GM23338 (cell line): ENCODE results near the gene SLC1A3. TPM values are rescaled to one million over a fixed set of nuclear protein-coding genes. Genes with fewer than 3 reads are reported as not detected.

Experiments used
- ATAC-seq: fragments of 200-7000 bp; cut with Tn5 transposase; 3 replicates; pipeline ENCODE4 v1.9.1; 2020
- DNase-seq: peaks from one replicate; pipeline ENCODE4 v3.0.0-alpha.2; 2015; ENCODE audit warnings: low spot score
- H2AFZ ChIP-seq: fragments of 200-600 bp; sonication (generic); 2 replicates; pipeline ENCODE4 v1.8.0; 2016; ENCODE audit warnings: antibody characterized with exemption, mild to moderate bottlenecking, moderate library complexity
- H3F3A ChIP-seq: fragments of 200-600 bp; sonication (generic); replicated peaks from 2 replicates; pipeline ENCODE4 v1.8.0; 2017; ENCODE audit warnings: antibody characterized with exemption, mixed run types, low read depth
- H3K27ac ChIP-seq: fragments of 200-600 bp; sonication (generic); 2 replicates; pipeline ENCODE4 v1.6.1; 2016; ENCODE audit warnings: low read depth
- H3K27me3 ChIP-seq: fragments of 200-600 bp; sonication (generic); 2 replicates; pipeline ENCODE4 v1.8.0; 2016; ENCODE audit warnings: mild to moderate bottlenecking, mixed run types, moderate library complexity; ENCODE audit not compliant: insufficient read depth
- H3K36me3 ChIP-seq: fragments of 200-600 bp; sonication (generic); 2 replicates; pipeline ENCODE4 v1.8.0; 2016; ENCODE audit warnings: mild to moderate bottlenecking; ENCODE audit not compliant: insufficient read depth
- H3K4me1 ChIP-seq: fragments of 200-600 bp; sonication (generic); 2 replicates; pipeline ENCODE4 v1.8.0; 2016; ENCODE audit warnings: mild to moderate bottlenecking, moderate library complexity; ENCODE audit not compliant: insufficient read depth
- H3K4me2 ChIP-seq: fragments of 200-600 bp; sonication (generic); 2 replicates; pipeline ENCODE4 v1.7.1; 2017; ENCODE audit warnings: mixed run types
- H3K4me3 ChIP-seq: fragments of 200-600 bp; sonication (generic); 2 replicates; pipeline ENCODE4 v1.6.1; 2016; ENCODE audit warnings: mixed run types
- H3K79me2 ChIP-seq: fragments of 200-600 bp; sonication (generic); replicated peaks from 2 replicates; pipeline ENCODE4 v1.8.0; 2017; ENCODE audit warnings: mild to moderate bottlenecking; ENCODE audit not compliant: insufficient read depth
- H3K9me2 ChIP-seq: fragments of 200-600 bp; sonication (generic); 2 replicates; pipeline ENCODE4 v1.8.0; 2017; ENCODE audit not compliant: insufficient read depth
- H4K20me1 ChIP-seq: fragments of 200-600 bp; sonication (generic); replicated peaks from 2 replicates; pipeline ENCODE4 v1.8.0; 2017; ENCODE audit warnings: mild to moderate bottlenecking; ENCODE audit not compliant: insufficient read depth
- H3K27ac Mint-ChIP-seq: 2 replicates; pipeline ENCODE4 v1.8.0; 2020; ENCODE audit warnings: inconsistent platforms, mild to moderate bottlenecking, moderate library complexity, mixed read lengths
- H3K27me3 Mint-ChIP-seq: 3 replicates; pipeline ENCODE4 v1.8.0; 2022; ENCODE audit warnings: low read depth, mild to moderate bottlenecking, moderate library complexity, mixed read lengths, inconsistent platforms; ENCODE audit not compliant: insufficient read depth, poor library complexity
- H3K36me3 Mint-ChIP-seq: 3 replicates; pipeline ENCODE4 v1.8.0; 2021; ENCODE audit warnings: low read depth, mild to moderate bottlenecking, inconsistent platforms, moderate library complexity, mixed read lengths
- H3K4me1 Mint-ChIP-seq: 3 replicates; pipeline ENCODE4 v1.8.0; 2020; ENCODE audit warnings: mild to moderate bottlenecking, inconsistent platforms, mixed read lengths
- H3K4me3 Mint-ChIP-seq: 3 replicates; pipeline ENCODE4 v1.8.0; 2021; ENCODE audit warnings: moderate library complexity, mild to moderate bottlenecking, inconsistent platforms, mixed read lengths
- H3K9me3 Mint-ChIP-seq: 3 replicates; pipeline ENCODE4 v1.8.0; 2020; ENCODE audit warnings: moderate library complexity, mild to moderate bottlenecking, inconsistent platforms, mixed read lengths
- CREB1 ChIP-seq: fragments of 250-450 bp; sonication (Bioruptor Pico); IDR thresholded peaks from 2 replicates; pipeline ENCODE4 v1.5.0; 2020; ENCODE audit warnings: low read depth, mild to moderate bottlenecking, moderate library complexity
- CTCF ChIP-seq, 2 experiments: fragments of 200-600 bp in 1 of 2; sonication (generic) in 1 of 2; conservative IDR thresholded peaks; 2 replicates each; pipeline versions ENCODE4 v1.5.1 to v1.6.1; 2016 to 2017; ENCODE audit warnings: antibody characterized with exemption in 2 of 2, low read depth in 2 of 2, mild to moderate bottlenecking in 2 of 2, moderate library complexity in 1 of 2
- ETS1 ChIP-seq: IDR thresholded peaks from 2 replicates; pipeline ENCODE4 v1.6.1; 2016; ENCODE audit warnings: antibody characterized with exemption
- EZH2 ChIP-seq: fragments of 200-600 bp; sonication (generic); IDR thresholded peaks from one replicate; pipeline ENCODE4 v1.8.0; 2017; ENCODE audit warnings: antibody characterized with exemption, mild to moderate bottlenecking, low read depth; ENCODE audit not compliant: unreplicated experiment
- EZH2phosphoT487 ChIP-seq: fragments of 200-600 bp; sonication (generic); IDR thresholded peaks from one replicate; pipeline ENCODE4 v1.8.1; 2018; ENCODE audit warnings: antibody characterized with exemption; ENCODE audit not compliant: unreplicated experiment
- JUNB ChIP-seq: IDR thresholded peaks from one replicate; pipeline ENCODE4 v1.6.1; 2016; ENCODE audit warnings: antibody characterized with exemption; ENCODE audit not compliant: unreplicated experiment
- NANOG ChIP-seq: IDR thresholded peaks from 2 replicates; pipeline ENCODE4 v1.6.1; 2016; ENCODE audit warnings: antibody characterized with exemption, borderline replicate concordance
- POLR2AphosphoS5 ChIP-seq: IDR thresholded peaks from 2 replicates; pipeline ENCODE4 v1.6.1; 2016; ENCODE audit warnings: antibody characterized with exemption, low read depth
- STAT1 ChIP-seq: IDR thresholded peaks from one replicate; pipeline ENCODE4 v1.6.1; 2016; ENCODE audit warnings: antibody characterized with exemption; ENCODE audit not compliant: unreplicated experiment
- ZNF114 ChIP-seq: fragments of 250-450 bp; sonication (Bioruptor Pico); IDR thresholded peaks from 2 replicates; pipeline ENCODE4 v1.5.0; 2020; ENCODE audit warnings: mild to moderate bottlenecking, moderate library complexity
- ZNF331 ChIP-seq: fragments of 250-450 bp; sonication (Bioruptor Pico); IDR thresholded peaks from 2 replicates; pipeline ENCODE4 v1.5.0; 2020; ENCODE audit warnings: low read depth, mild to moderate bottlenecking, moderate library complexity
- polyA plus RNA-seq: library from polyadenylated mRNA; unstranded; fragments of >200 nt; fragmentation: Nextera tagmentation; extraction: Ambion mirVana; gene quantifications from 2 replicates; pipeline ENCODE4 v1.2.1, GENCODE V29; 2016
- total RNA-seq: library from RNA; depleted of rRNA; stranded (reverse); fragments of >200 nt; shearing (Covaris generic); gene quantifications from 2 replicates; pipeline ENCODE4 v1.2.3, GENCODE V29; 2014
- TF ChIP-seq, protein P1 (sequence below): fragments of 250-450 bp; sonication (Bioruptor Pico); IDR thresholded peaks from 2 replicates; pipeline ENCODE4 v1.5.0; 2020; ENCODE audit warnings: mild to moderate bottlenecking, moderate library complexity
- TF ChIP-seq, protein P2 (sequence below): IDR thresholded peaks from one replicate; pipeline ENCODE4 v1.6.1; 2018; ENCODE audit warnings: antibody characterized with exemption; ENCODE audit not compliant: unreplicated experiment

SLC1A3 gene
- total and polyA plus RNA-seq, 2 experiments from 2014 or later: 29.0 to 40.7 TPM

DNA sequence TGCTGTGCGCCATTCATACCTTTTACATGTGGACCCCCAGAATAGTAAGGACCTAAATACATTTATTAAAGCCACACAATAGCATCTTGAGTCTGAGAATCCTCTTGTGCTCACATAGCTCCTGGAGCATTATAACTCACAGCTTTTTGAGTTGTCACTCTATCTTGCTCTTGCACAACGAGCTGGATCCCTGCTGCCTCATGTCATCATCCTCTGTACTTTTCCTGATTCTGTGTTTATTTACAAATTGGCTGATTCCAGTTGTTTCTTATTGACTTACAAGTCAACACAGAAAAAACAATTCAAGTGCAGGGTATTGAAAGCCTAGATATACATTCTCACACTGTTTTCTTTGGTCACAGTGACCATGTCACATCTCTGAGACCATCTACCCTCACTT, 112.9 kb downstream of the SLC1A3 start:
- Histone ChIP-seq H3K4me1 (no peaks in the 10 kb centered on the region), H3K36me3 (no peaks in the 10 kb centered on the region), H3K4me3 (no peak overlapping the region), H3K4me2 (no peak overlapping the region), H3K27me3 (no peaks in the 10 kb centered on the region), H4K20me1 (no peaks in the 10 kb centered on the region), H2AFZ (no peak overlapping the region; the same call in 1 of the 2 replicates), H3K79me2 (no peaks in the 10 kb centered on the region), H3K9me2 (no peaks in the 10 kb centered on the region; the same call in 1 of the 2 replicates), H3F3A (no peaks in the 10 kb centered on the region), H3K27ac (no peak overlapping the region)
- TF ChIP-seq POLR2AphosphoS5: no peak
- no peak for TF ChIP-seq STAT1
- TF ChIP-seq ZNF331 (CRISPR knock-in tag): no peak
- no peak for TF ChIP-seq EZH2
- no peak for TF ChIP-seq JUNB
- TF ChIP-seq NANOG: no peak
- TF ChIP-seq, protein P1, sequence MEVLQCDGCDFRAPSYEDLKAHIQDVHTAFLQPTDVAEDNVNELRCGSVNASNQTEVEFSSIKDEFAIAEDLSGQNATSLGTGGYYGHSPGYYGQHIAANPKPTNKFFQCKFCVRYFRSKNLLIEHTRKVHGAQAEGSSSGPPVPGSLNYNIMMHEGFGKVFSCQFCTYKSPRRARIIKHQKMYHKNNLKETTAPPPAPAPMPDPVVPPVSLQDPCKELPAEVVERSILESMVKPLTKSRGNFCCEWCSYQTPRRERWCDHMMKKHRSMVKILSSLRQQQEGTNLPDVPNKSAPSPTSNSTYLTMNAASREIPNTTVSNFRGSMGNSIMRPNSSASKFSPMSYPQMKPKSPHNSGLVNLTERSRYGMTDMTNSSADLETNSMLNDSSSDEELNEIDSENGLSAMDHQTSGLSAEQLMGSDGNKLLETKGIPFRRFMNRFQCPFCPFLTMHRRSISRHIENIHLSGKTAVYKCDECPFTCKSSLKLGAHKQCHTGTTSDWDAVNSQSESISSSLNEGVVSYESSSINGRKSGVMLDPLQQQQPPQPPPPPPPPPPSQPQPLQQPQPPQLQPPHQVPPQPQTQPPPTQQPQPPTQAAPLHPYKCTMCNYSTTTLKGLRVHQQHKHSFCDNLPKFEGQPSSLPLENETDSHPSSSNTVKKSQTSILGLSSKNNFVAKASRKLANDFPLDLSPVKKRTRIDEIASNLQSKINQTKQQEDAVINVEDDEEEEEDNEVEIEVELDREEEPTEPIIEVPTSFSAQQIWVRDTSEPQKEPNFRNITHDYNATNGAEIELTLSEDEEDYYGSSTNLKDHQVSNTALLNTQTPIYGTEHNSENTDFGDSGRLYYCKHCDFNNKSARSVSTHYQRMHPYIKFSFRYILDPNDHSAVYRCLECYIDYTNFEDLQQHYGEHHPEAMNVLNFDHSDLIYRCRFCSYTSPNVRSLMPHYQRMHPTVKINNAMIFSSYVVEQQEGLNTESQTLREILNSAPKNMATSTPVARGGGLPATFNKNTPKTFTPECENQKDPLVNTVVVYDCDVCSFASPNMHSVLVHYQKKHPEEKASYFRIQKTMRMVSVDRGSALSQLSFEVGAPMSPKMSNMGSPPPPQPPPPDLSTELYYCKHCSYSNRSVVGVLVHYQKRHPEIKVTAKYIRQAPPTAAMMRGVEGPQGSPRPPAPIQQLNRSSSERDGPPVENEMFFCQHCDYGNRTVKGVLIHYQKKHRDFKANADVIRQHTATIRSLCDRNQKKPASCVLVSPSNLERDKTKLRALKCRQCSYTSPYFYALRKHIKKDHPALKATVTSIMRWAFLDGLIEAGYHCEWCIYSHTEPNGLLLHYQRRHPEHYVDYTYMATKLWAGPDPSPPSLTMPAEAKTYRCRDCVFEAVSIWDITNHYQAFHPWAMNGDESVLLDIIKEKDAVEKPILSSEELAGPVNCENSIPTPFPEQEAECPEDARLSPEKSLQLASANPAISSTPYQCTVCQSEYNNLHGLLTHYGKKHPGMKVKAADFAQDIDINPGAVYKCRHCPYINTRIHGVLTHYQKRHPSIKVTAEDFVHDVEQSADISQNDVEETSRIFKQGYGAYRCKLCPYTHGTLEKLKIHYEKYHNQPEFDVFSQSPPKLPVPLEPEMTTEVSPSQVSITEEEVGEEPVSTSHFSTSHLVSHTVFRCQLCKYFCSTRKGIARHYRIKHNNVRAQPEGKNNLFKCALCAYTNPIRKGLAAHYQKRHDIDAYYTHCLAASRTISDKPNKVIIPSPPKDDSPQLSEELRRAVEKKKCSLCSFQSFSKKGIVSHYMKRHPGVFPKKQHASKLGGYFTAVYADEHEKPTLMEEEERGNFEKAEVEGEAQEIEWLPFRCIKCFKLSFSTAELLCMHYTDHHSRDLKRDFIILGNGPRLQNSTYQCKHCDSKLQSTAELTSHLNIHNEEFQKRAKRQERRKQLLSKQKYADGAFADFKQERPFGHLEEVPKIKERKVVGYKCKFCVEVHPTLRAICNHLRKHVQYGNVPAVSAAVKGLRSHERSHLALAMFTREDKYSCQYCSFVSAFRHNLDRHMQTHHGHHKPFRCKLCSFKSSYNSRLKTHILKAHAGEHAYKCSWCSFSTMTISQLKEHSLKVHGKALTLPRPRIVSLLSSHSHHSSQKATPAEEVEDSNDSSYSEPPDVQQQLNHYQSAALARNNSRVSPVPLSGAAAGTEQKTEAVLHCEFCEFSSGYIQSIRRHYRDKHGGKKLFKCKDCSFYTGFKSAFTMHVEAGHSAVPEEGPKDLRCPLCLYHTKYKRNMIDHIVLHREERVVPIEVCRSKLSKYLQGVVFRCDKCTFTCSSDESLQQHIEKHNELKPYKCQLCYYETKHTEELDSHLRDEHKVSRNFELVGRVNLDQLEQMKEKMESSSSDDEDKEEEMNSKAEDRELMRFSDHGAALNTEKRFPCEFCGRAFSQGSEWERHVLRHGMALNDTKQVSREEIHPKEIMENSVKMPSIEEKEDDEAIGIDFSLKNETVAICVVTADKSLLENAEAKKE (CRISPR knock-in tag): no peak
- no peak for TF ChIP-seq ZNF114 (CRISPR knock-in tag)
- no peak for TF ChIP-seq EZH2phosphoT487
- TF ChIP-seq ETS1: no peak
- no peak for TF ChIP-seq CTCF (conservative IDR thresholded peaks at IDR 0.05; ENCODE audit: low read depth in 2 of 2)
- TF ChIP-seq, protein P2, sequence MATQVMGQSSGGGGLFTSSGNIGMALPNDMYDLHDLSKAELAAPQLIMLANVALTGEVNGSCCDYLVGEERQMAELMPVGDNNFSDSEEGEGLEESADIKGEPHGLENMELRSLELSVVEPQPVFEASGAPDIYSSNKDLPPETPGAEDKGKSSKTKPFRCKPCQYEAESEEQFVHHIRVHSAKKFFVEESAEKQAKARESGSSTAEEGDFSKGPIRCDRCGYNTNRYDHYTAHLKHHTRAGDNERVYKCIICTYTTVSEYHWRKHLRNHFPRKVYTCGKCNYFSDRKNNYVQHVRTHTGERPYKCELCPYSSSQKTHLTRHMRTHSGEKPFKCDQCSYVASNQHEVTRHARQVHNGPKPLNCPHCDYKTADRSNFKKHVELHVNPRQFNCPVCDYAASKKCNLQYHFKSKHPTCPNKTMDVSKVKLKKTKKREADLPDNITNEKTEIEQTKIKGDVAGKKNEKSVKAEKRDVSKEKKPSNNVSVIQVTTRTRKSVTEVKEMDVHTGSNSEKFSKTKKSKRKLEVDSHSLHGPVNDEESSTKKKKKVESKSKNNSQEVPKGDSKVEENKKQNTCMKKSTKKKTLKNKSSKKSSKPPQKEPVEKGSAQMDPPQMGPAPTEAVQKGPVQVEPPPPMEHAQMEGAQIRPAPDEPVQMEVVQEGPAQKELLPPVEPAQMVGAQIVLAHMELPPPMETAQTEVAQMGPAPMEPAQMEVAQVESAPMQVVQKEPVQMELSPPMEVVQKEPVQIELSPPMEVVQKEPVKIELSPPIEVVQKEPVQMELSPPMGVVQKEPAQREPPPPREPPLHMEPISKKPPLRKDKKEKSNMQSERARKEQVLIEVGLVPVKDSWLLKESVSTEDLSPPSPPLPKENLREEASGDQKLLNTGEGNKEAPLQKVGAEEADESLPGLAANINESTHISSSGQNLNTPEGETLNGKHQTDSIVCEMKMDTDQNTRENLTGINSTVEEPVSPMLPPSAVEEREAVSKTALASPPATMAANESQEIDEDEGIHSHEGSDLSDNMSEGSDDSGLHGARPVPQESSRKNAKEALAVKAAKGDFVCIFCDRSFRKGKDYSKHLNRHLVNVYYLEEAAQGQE: no peak
- TF ChIP-seq CREB1: no peak
- Mint-ChIP-seq H3K36me3 (no peaks in the 10 kb centered on the region), H3K27ac (no peak overlapping the region), H3K4me1 (peaks cover under 1% of the 10 kb centered on the region; the same call in 2 of the 3 replicates), H3K4me3 (no peak overlapping the region), H3K27me3 (no peaks in the 10 kb centered on the region), H3K9me3 (no peaks in the 10 kb centered on the region)
- ATAC-seq: no peak
- DNase-seq: no peak
